Activated T-cell treated with anti-CD3 and anti-CD28 coated beads, Interleukin-2, amount 50 U/mL, for 72 hours (primary cell): ENCODE data around the gene SLC44A2. TPM values are rescaled to one million over a fixed set of nuclear protein-coding genes. Genes with fewer than 3 reads are reported as not detected.
"Not testable (repeated sequence)": the region's sequence is repeated elsewhere in the genome, so short reads cannot be mapped to it uniquely, and the experiment has no call there.

Experiments used
- ATAC-seq, 2 donors: fragments of 150-1000 bp; cut with Tn5 transposase; replicated peaks in 1 of 2; 2 replicates each; pipeline ENCODE4 v1.10.0; 2021; ENCODE audit warnings: moderate library complexity in 2 of 2, mild to moderate bottlenecking in 1 of 2
- DNase-seq, 2 donors: peaks; one replicate each; pipeline ENCODE4 v3.0.0; 2021 to 2022; ENCODE audit warnings: mixed read lengths in 1 of 2
- H3K27ac Mint-ChIP-seq: one replicate; pipeline ENCODE4 v1.8.0; 2022; ENCODE audit warnings: mild to moderate bottlenecking, moderate library complexity, mixed read lengths
- H3K27me3 Mint-ChIP-seq: one replicate; pipeline ENCODE4 v1.8.0; 2022; ENCODE audit warnings: low read depth, mixed read lengths
- H3K36me3 Mint-ChIP-seq, 2 donors: one replicate each; pipeline ENCODE4 v1.8.0; 2022; ENCODE audit warnings: mixed read lengths in 2 of 2, mild to moderate bottlenecking in 1 of 2; ENCODE audit not compliant: insufficient read depth in 2 of 2
- H3K4me1 Mint-ChIP-seq: one replicate; pipeline ENCODE4 v1.8.0; 2022; ENCODE audit warnings: low read depth, mixed read lengths
- H3K4me3 Mint-ChIP-seq, 2 donors: one replicate each; pipeline ENCODE4 v1.8.0; 2022; ENCODE audit warnings: mild to moderate bottlenecking in 2 of 2, mixed read lengths in 2 of 2, moderate library complexity in 2 of 2
- H3K9me3 Mint-ChIP-seq, 2 donors: one replicate each; pipeline ENCODE4 v1.8.0; 2022; ENCODE audit warnings: mixed read lengths in 2 of 2
- total RNA-seq, 2 donors: library from RNA; stranded (reverse); gene quantifications; one replicate each; pipeline ENCODE4 v1.2.3, GENCODE V29; 2022

SLC44A2 gene
- total RNA-seq, 2 donors from 2014 or later: 131 to 148 TPM

DNA sequence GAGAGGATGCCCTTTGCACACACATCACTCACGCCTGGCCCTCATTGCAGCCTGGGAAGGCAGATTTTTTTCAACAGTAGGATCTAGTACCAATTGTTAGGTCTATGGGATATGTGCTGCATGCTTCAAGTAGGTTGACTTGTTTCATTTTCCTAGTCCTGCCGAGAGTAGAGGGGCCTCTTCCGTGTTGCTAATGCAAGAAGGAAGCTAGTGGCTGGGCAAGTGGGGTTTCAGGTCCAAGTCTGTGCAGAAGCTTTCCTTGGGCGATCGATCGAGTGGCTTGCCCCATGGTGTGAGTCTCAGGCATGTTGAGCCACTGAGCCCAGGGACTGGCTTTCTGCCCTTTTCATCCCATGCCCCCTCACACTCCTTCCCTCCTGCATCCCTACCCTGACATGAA is 42.5 kb downstream of the SLC44A2 start:
- DNase-seq: no peak
- Mint-ChIP-seq H3K4me1 (peaks cover 43% of the 10 kb centered on the region), H3K9me3 (no peaks in the 10 kb centered on the region), H3K27me3 (no peaks in the 10 kb centered on the region), H3K27ac (peak overlapping the region; percentile 10), H3K36me3 (peaks cover 2 to 14% of the 10 kb centered on the region in 2 donors), H3K4me3 (peak overlapping the region in 1 of 2 donors; percentile 43)
- ATAC-seq: peak; percentile 32 to 48

DNA sequence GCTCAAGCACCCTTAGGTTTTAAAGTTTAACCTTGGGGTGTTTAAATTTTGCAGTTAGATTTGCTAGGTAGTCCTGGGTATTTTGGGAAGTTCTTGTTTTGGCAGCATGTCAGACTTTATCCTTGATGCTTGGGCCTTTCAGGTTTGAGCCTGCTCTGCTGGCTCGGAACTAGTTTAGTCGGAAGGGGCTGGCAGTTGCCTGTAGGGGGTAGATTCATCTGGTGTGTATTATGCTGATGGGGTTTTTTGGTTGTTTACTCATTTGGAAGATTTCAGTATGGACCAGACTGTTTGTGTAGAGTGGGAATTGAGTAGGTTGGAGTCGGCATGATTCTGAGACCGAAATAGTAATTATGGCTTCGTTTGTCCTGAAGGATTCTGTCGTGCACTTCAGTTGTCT is 43.9 kb downstream of the SLC44A2 start:
- no peaks in the 10 kb centered on the region for H3K27me3 Mint-ChIP-seq
- peak overlapping the region; percentile 47 for H3K27ac Mint-ChIP-seq
- H3K36me3 Mint-ChIP-seq: peaks cover 2 to 17% of the 10 kb centered on the region in 2 donors
- no peak for DNase-seq
- ATAC-seq: no peak
- H3K9me3 Mint-ChIP-seq: no peaks in the 10 kb centered on the region
- H3K4me3 Mint-ChIP-seq: no peak overlapping the region
- peaks cover 34% of the 10 kb centered on the region for H3K4me1 Mint-ChIP-seq

DNA sequence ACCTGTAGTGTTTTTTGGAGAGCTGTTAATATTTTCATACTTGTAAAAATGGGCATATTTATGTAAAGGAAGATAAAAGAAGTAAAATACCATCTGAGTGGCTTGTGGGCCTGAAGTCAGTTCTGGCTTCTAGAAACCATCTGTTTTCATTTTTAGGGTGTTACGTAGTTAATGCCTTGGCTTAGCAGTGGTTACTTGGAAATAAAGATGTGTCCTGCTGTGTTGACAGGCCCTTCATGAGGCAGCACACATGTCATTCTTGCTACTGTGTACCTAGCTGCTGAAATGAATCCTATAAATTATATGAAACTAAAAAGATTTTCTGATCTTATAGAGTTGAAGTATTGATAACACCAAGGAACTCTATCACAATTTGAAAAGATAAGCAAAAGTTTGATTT is 44.8 kb downstream of the SLC44A2 start:
- ATAC-seq (no peak), DNase-seq (no peak)
- H3K27ac Mint-ChIP-seq: peak overlapping the region; percentile 19
- H3K36me3 Mint-ChIP-seq: peaks cover 2 to 22% of the 10 kb centered on the region in 2 donors
- H3K9me3 Mint-ChIP-seq: no peaks in the 10 kb centered on the region
- peaks cover 34% of the 10 kb centered on the region for H3K4me1 Mint-ChIP-seq
- H3K27me3 Mint-ChIP-seq: no peaks in the 10 kb centered on the region
- no peak overlapping the region for H3K4me3 Mint-ChIP-seq

DNA sequence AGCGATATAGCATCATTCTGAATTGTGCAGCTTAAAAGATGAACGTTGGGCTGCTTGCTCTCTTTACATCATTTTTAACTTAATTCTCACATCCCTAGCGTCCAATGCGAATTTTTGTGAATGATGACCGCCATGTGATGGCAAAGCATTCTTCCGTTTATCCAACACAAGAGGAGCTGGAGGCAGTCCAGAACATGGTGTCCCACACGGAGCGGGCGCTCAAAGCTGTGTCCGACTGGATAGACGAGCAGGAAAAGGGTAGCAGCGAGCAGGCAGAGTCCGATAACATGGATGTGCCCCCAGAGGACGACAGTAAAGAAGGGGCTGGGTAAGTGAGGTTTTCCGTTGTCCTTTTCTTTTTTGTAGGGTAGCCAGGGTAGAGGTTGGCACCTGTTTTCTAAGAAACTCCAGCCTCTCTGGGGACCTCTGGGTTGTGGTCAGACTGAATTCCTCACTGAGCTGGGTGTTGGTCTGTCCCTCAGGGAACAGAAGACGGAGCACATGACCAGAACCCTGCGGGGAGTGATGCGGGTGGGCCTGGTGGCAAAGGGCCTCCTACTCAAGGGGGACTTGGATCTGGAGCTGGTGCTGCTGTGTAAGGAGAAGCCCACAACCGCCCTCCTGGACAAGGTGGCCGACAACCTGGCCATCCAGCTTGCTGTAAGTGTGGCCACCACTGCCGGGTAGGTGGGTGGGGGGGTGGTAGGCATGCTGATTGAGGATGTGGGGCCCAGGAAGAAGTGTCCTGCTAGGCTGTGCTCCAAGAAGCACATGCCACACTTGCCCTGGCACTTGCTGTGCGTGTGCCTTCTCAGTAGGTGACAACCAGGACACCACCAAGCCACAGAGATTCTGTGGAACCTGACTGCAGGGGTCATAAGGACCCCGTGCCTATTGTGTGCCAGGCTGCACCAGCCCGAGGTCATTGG is 45.8 kb downstream of the SLC44A2 start:
- peaks cover 31% of the 10 kb centered on the region for H3K4me1 Mint-ChIP-seq
- no peaks in the 10 kb centered on the region for H3K9me3 Mint-ChIP-seq
- peak overlapping the region; percentile 33 for H3K27ac Mint-ChIP-seq
- no peaks in the 10 kb centered on the region for H3K27me3 Mint-ChIP-seq
- peaks cover 2 to 24% of the 10 kb centered on the region in 2 donors for H3K36me3 Mint-ChIP-seq
- H3K4me3 Mint-ChIP-seq: no peak overlapping the region
- DNase-seq (no peak), ATAC-seq (no peak)

DNA sequence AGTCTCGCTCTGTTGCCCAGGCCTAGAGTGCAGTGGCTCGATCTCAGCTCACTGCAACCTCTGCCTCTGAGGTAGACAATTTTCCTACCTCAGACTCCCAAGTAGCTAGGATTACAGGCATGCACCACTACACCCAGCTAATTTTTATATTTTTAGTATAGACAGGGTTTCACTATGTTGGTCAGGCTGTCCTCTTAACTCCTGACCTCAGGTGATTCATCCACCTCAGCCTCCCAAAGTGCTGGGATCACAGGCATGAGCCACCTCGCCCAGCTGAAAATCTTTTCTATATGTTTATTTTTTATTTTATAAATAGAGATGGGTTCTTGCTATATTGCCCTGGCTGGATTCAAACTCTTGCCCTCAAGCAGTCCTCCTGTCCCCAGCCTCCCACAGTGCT is 46.6 kb downstream of the SLC44A2 start:
- Mint-ChIP-seq H3K36me3 (peaks cover 3 to 29% of the 10 kb centered on the region in 2 donors), H3K4me1 (peaks cover 23% of the 10 kb centered on the region)
- ATAC-seq, H3K27ac Mint-ChIP-seq, H3K9me3 Mint-ChIP-seq, DNase-seq, H3K27me3 Mint-ChIP-seq, H3K4me3 Mint-ChIP-seq: not testable (repeated sequence)

DNA sequence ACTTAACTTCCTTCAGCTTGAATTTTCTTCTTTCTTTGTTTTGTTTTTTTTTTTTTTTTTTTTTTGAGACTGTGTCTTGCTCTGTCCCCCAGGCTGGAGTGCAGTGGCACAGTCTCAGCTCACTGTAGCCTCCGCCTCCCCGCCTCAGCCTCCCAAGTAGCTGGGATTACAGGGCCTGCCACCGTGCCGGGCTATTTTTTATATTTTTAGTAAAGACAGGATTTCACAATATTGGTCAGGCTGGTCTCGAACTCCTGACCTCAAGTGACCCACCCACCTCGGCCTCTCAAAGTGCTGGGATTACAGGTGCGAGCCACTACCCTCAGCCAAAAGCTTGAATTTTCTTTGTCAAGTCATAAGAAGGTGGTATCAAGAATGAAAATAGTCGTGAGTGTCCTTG is 49.9 kb downstream of the SLC44A2 start:
- H3K27ac Mint-ChIP-seq, H3K4me1 Mint-ChIP-seq, H3K4me3 Mint-ChIP-seq, H3K9me3 Mint-ChIP-seq, H3K27me3 Mint-ChIP-seq, ATAC-seq, DNase-seq: not testable (repeated sequence)
- H3K36me3 Mint-ChIP-seq: peaks cover 7 to 33% of the 10 kb centered on the region in 2 donors

DNA sequence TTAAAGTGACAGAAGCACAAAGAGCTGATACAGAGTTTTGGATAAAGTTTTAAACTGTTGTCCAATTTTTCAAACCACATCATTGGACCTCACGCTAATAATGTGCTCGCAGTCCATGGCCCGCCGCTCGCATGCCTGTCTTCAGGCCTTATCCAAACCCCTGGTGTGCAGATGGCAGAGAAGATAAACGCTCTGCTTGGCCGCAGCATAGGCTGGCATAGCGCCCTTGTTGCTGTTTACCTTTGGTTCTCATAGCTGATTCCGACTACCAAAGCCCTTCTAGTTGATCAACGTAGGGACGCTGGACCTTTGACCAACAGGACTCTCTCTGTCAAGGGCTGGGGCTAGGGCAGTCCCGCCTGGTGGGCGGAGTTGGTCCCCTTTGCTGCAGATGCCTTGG is 52.4 kb downstream of the SLC44A2 start:
- ATAC-seq (no peak), DNase-seq (no peak)
- H3K9me3 Mint-ChIP-seq: no peaks in the 10 kb centered on the region
- H3K36me3 Mint-ChIP-seq: peaks cover 9 to 34% of the 10 kb centered on the region in 2 donors
- no peak overlapping the region for H3K4me3 Mint-ChIP-seq
- H3K27ac Mint-ChIP-seq: no peak overlapping the region
- no peaks in the 10 kb centered on the region for H3K4me1 Mint-ChIP-seq
- H3K27me3 Mint-ChIP-seq: no peaks in the 10 kb centered on the region

DNA sequence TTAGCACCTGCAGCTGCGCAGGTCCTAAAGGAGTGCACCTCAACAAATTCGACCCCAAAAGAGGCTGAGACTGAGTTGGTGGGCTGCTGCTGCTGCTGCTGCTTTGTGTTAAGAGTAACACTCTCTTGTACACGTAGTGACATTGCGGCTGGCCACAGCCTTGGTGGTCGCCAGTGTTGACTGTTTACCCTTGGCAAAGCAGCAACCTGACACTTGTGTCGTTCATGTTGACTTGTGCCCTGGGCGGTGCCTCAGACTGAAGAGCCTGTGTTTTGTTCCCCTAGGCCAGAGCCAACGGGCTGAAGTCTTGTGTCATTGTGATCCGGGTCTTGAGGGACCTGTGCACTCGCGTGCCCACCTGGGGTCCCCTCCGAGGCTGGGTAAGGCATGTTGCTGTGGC is 53.5 kb downstream of the SLC44A2 start:
- H3K27ac Mint-ChIP-seq: no peak overlapping the region
- no peak for ATAC-seq
- H3K27me3 Mint-ChIP-seq: no peaks in the 10 kb centered on the region
- H3K4me1 Mint-ChIP-seq: no peaks in the 10 kb centered on the region
- no peaks in the 10 kb centered on the region for H3K9me3 Mint-ChIP-seq
- no peak for DNase-seq
- H3K36me3 Mint-ChIP-seq: peaks cover 9 to 30% of the 10 kb centered on the region in 2 donors
- no peak overlapping the region for H3K4me3 Mint-ChIP-seq

DNA sequence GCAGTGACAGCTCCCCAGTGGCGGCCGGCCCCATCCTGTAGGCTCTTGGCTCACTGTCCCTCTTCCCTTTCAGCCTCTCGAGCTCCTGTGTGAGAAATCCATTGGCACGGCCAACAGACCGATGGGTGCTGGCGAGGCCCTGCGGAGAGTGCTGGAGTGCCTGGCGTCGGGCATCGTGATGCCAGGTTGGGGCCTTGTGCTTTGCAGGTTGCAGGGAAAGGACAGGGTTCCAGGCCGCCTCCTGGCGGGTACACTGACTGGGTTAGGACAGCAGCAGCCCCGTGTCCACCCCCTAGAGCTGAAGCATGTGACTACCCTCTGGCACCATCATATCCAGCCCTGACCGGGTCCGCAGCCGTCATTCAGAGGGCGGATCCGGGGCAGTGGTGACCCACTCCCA is 54.4 kb downstream of the SLC44A2 start:
- peaks cover 13 to 31% of the 10 kb centered on the region in 2 donors for H3K36me3 Mint-ChIP-seq
- H3K4me3 Mint-ChIP-seq: no peak overlapping the region

DNA sequence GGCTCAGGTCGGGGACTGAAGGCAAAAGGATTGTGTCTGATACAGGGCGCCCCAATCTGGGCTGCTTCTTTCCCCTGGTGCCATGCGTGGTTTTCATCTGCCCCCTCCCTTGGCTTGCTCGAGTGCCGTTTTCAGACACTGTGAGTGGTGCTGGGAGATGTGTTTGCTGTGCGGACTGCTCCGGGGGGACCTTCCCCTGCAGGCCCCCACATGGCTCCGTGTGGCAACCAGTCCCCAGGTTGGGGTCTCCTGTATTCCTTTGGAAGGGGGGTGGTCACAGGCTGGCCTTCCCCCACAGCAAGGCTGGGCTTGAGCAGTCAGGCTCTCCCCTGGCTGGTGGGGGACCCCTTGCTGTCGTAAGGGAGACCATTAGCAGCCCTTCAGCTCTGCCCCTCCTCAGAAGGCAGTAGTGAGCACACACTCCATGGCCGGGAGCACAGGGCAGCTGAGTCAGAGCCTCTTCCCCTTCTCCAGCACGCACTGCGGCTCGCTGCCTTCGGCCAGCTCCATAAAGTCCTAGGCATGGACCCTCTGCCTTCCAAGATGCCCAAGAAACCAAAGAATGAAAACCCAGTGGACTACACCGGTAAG is 55.3 kb downstream of the SLC44A2 start:
- no peaks in the 10 kb centered on the region for H3K9me3 Mint-ChIP-seq

More for the DNA sequence above, 54.4 kb downstream of the SLC44A2 start:
- Mint-ChIP-seq H3K27ac (no peak overlapping the region), H3K27me3 (no peaks in the 10 kb centered on the region), H3K9me3 (no peaks in the 10 kb centered on the region), H3K4me1 (no peaks in the 10 kb centered on the region)
- ATAC-seq: no peak
- DNase-seq: no peak

DNA sequence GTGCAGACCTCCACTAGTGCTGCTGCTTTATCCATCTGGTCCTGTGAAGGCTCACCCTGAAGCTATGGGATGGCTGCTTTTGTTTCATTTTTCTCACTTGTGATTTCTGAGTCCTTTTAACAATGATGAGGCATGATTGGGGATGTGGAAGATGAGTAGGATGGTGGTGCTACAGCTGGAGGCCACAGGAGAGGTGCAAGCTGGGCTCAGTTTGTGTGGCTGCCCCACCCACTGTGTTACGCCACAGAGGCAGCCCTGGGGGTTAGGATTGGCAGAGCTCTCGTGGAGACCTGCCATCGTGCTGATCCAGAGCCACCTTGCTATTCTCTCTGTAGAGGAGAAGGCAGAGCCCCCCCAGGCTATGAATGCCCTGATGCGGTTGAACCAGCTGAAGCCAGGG is 56.3 kb downstream of the SLC44A2 start:
- no peaks in the 10 kb centered on the region for H3K9me3 Mint-ChIP-seq
- no peak overlapping the region for H3K4me3 Mint-ChIP-seq
- ATAC-seq: no peak
- peaks cover 13 to 26% of the 10 kb centered on the region in 2 donors for H3K36me3 Mint-ChIP-seq
- H3K27me3 Mint-ChIP-seq: no peaks in the 10 kb centered on the region
- DNase-seq: no peak
- no peak overlapping the region for H3K27ac Mint-ChIP-seq
- H3K4me1 Mint-ChIP-seq: no peaks in the 10 kb centered on the region

More for the DNA sequence above, 55.3 kb downstream of the SLC44A2 start:
- DNase-seq (no peak), ATAC-seq (no peak)
- Mint-ChIP-seq H3K27me3 (no peaks in the 10 kb centered on the region), H3K4me3 (no peak overlapping the region), H3K4me1 (no peaks in the 10 kb centered on the region), H3K36me3 (peaks cover 13 to 31% of the 10 kb centered on the region in 2 donors), H3K27ac (no peak overlapping the region)

DNA sequence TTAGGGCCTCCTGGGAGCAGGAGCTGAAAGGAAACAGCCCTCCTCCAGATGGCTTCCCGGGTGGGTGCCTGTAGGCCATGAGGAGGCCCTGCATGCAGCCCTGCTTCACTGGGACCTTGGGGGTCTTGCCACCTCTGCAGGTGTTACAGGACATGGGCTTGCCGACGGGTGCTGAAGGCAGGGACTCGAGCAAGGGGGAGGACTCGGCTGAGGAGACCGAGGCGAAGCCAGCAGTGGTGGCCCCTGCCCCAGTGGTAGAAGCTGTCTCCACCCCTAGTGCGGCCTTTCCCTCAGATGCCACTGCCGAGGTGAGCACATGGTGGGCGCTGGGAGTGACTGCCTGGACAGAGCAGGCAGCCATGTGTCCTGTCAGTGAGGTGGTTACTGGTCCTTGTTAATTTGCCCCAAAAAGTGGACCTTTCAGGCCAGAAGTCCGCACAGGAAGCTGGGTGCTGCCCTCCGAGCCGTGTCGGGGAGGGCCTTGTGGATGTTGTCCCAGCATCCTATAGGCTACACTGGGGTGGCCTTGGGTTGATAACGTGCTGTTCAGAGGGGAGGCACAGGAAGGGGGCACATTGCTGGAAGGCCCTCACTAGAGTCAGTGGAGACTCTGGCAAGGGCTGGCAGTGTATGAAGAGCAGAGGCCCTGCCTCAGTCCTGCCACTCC is 57.2 kb downstream of the SLC44A2 start:
- H3K4me1 Mint-ChIP-seq: no peaks in the 10 kb centered on the region
- H3K36me3 Mint-ChIP-seq: peaks cover 11 to 21% of the 10 kb centered on the region in 2 donors
- DNase-seq (no peak), ATAC-seq (no peak)
- no peaks in the 10 kb centered on the region for H3K9me3 Mint-ChIP-seq
- no peak overlapping the region for H3K27ac Mint-ChIP-seq
- no peak overlapping the region for H3K4me3 Mint-ChIP-seq
- H3K27me3 Mint-ChIP-seq: no peaks in the 10 kb centered on the region

DNA sequence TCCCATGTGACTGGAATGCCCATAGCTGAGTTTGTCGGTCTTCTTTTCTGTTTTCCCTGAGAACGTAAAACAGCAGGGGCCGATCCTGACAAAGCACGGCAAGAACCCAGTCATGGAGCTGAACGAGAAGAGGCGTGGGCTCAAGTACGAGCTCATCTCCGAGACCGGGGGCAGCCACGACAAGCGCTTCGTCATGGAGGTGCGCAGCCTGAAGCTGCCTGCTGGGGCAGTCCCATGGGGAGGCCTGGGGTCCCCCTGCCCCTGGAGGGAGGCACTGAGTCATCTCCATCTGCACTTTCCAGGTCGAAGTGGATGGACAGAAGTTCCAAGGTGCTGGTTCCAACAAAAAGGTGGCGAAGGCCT is 57.7 kb downstream of the SLC44A2 start:
- H3K4me1 Mint-ChIP-seq: no peaks in the 10 kb centered on the region
- no peaks in the 10 kb centered on the region for H3K27me3 Mint-ChIP-seq
- no peaks in the 10 kb centered on the region for H3K9me3 Mint-ChIP-seq
- H3K27ac Mint-ChIP-seq: no peak overlapping the region
- no peak for DNase-seq
- H3K4me3 Mint-ChIP-seq: no peak overlapping the region
- no peak for ATAC-seq
- peaks cover 11 to 21% of the 10 kb centered on the region in 2 donors for H3K36me3 Mint-ChIP-seq
